ENCODE measurements around the gene FAM131A.

DNA sequence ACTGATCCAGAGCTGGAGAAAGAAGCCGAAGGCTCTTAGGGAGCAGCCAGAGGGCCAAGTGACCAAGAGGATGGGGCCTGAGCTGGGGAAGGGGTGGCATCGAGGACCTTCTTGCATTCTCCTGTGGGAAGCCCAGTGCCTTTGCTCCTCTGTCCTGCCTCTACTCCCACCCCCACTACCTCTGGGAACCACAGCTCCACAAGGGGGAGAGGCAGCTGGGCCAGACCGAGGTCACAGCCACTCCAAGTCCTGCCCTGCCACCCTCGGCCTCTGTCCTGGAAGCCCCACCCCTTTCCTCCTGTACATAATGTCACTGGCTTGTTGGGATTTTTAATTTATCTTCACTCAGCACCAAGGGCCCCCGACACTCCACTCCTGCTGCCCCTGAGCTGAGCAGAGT lies 52.0 kb downstream of the FAM131A start:
- TF ChIP-seq POLR2AphosphoS5 (IDR thresholded peaks at IDR 0.05; ENCODE audit: low read depth, low read length), result no peak
- TF ChIP-seq TAF1 (IDR thresholded peaks at IDR 0.05; ENCODE audit: borderline replicate concordance, insufficient read depth, low read length), result no peak
- no peak for TF ChIP-seq SIN3A (IDR thresholded peaks at IDR 0.05; ENCODE audit: borderline replicate concordance, insufficient read depth, low read length)
- TF ChIP-seq, protein P1, sequence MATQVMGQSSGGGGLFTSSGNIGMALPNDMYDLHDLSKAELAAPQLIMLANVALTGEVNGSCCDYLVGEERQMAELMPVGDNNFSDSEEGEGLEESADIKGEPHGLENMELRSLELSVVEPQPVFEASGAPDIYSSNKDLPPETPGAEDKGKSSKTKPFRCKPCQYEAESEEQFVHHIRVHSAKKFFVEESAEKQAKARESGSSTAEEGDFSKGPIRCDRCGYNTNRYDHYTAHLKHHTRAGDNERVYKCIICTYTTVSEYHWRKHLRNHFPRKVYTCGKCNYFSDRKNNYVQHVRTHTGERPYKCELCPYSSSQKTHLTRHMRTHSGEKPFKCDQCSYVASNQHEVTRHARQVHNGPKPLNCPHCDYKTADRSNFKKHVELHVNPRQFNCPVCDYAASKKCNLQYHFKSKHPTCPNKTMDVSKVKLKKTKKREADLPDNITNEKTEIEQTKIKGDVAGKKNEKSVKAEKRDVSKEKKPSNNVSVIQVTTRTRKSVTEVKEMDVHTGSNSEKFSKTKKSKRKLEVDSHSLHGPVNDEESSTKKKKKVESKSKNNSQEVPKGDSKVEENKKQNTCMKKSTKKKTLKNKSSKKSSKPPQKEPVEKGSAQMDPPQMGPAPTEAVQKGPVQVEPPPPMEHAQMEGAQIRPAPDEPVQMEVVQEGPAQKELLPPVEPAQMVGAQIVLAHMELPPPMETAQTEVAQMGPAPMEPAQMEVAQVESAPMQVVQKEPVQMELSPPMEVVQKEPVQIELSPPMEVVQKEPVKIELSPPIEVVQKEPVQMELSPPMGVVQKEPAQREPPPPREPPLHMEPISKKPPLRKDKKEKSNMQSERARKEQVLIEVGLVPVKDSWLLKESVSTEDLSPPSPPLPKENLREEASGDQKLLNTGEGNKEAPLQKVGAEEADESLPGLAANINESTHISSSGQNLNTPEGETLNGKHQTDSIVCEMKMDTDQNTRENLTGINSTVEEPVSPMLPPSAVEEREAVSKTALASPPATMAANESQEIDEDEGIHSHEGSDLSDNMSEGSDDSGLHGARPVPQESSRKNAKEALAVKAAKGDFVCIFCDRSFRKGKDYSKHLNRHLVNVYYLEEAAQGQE (IDR thresholded peaks at IDR 0.05; ENCODE audit: insufficient read depth in 1 of 2, low read depth in 2 of 2, low read length in 2 of 2), result no peak
